HCT116 (cell line): ENCODE results near the gene G6PC3. TPM values are rescaled to one million over a fixed set of nuclear protein-coding genes. Genes with fewer than 3 reads are reported as not detected.

Experiments
- ATAC-seq: fragments of 200-7000 bp; cut with Tn5 transposase; 2 replicates; pipeline ENCODE4 v1.9.1; 2020; ENCODE audit warnings: mild to moderate bottlenecking, moderate library complexity
- BruUV-seq: library from RNA; stranded (reverse); fragments of 400-500 nt; replicated peaks from 2 replicates; lab custom pipeline; 2021; lab: Mats Ljungman, UMichigan
- CTCF ChIA-PET: fragments of 300-600 bp; sonication (Branson Sonifier 250); formaldehyde crosslinking; loops from one replicate; lab custom pipeline; 2021; ENCODE audit warnings: antibody characterized with exemption; lab: Charles Lee
- POLR2A ChIA-PET: fragments of 300-600, 350-600 bp; sonication (Branson Sonifier 250); formaldehyde crosslinking; loops from one replicate; lab custom pipeline; 2021; ENCODE audit warnings: antibody characterized with exemption; lab: Charles Lee
- RAD21 ChIA-PET, 2 experiments: fragments of 300-600 bp; sonication (Branson Sonifier 250); formaldehyde crosslinking; loops; one replicate each; lab custom pipeline; 2023; ENCODE audit warnings: low total read pairs in 2 of 2; ENCODE audit not compliant: uncharacterized antibody in 2 of 2, unreplicated experiment in 2 of 2, low non-redundant PET in 1 of 2; lab: Charles Lee
- DNase-seq: peaks from one replicate; pipeline ENCODE4 v3.0.0-alpha.2; 2010; ENCODE audit warnings: low read depth, low spot score
- H2AFZ ChIP-seq: fragments of 200-600 bp; shearing (Covaris generic), sonication (generic); 2 replicates; pipeline ENCODE4 v1.6.1; 2017; ENCODE audit warnings: low read depth, mixed run types, mixed read lengths, antibody characterized with exemption, low read length; ENCODE audit not compliant: poor library complexity, severe bottlenecking
- H3K27ac ChIP-seq: 2 replicates; pipeline ENCODE4 v1.5.1; 2012; ENCODE audit warnings: low read depth, low read length
- H3K27me3 ChIP-seq: fragments of 200-600 bp; sonication (generic); 2 replicates; pipeline ENCODE4 v1.6.1; 2016; ENCODE audit warnings: mixed run types, low read length, mixed read lengths; ENCODE audit not compliant: insufficient read depth
- H3K36me3 ChIP-seq, 2 experiments: fragments of 200-500 bp in 1 of 2; fragments of 200-600 bp in 1 of 2; sonication (Bioruptor generic) in 1 of 2; sonication (generic) in 1 of 2; 2 replicates each; pipeline versions ENCODE4 v1.5.1 to v1.6.1; 2014 to 2016; ENCODE audit warnings: low read length in 2 of 2, inconsistent platforms in 1 of 2, mixed read lengths in 1 of 2, mixed run types in 1 of 2; ENCODE audit not compliant: insufficient read depth in 2 of 2, control insufficient read depth in 1 of 2
- H3K4me1 ChIP-seq, 2 experiments: fragments of 200-600 bp in 1 of 2; sonication (generic) in 1 of 2; 2 replicates each; pipeline versions ENCODE4 v1.5.1 to v1.6.1; 2012 to 2017; ENCODE audit warnings: low read length in 2 of 2, inconsistent platforms in 1 of 2, mild to moderate bottlenecking in 1 of 2, mixed read lengths in 1 of 2, mixed run types in 1 of 2, moderate library complexity in 1 of 2; ENCODE audit not compliant: insufficient read depth in 2 of 2, control insufficient read depth in 1 of 2
- H3K4me2 ChIP-seq: fragments of 200-600 bp; sonication (generic); 2 replicates; pipeline ENCODE4 v1.6.1; 2017; ENCODE audit warnings: mixed run types, low read length, mixed read lengths
- H3K4me3 ChIP-seq, 2 experiments: fragments of 200-600 bp in 1 of 2; sonication (generic) in 1 of 2; replicated peaks in 1 of 2; 2 replicates each; pipeline ENCODE4 v1.5.1; 2011 to 2016; ENCODE audit warnings: low read length in 2 of 2, control low read depth in 1 of 2, low read depth in 1 of 2, mild to moderate bottlenecking in 1 of 2, mixed read lengths in 1 of 2, mixed run types in 1 of 2
- H3K79me2 ChIP-seq: fragments of 200-600 bp; sonication (generic); 2 replicates; pipeline ENCODE4 v1.6.1; 2017; ENCODE audit warnings: mild to moderate bottlenecking, mixed run types, low read length, moderate library complexity, mixed read lengths; ENCODE audit not compliant: insufficient read depth
- H3K9ac ChIP-seq: fragments of 200-600 bp; sonication (generic); 2 replicates; pipeline ENCODE4 v1.6.1; 2016; ENCODE audit warnings: low read length, mixed read lengths
- H3K9me2 ChIP-seq: fragments of 200-600 bp; sonication (generic), shearing (Covaris generic); 2 replicates; pipeline ENCODE4 v1.6.1; 2017; ENCODE audit warnings: mixed run types, mild to moderate bottlenecking, moderate library complexity; ENCODE audit not compliant: insufficient read depth
- H3K9me3 ChIP-seq, 2 experiments: fragments of 200-500 bp in 1 of 2; fragments of 200-600 bp in 1 of 2; sonication (Bioruptor generic) in 1 of 2; sonication (generic) in 1 of 2; 2 replicates each; pipeline ENCODE4 v1.6.1; 2014 to 2017; ENCODE audit warnings: low read length in 2 of 2, mixed read lengths in 2 of 2, inconsistent platforms in 1 of 2, low read depth in 1 of 2, mild to moderate bottlenecking in 1 of 2, mixed run types in 1 of 2, moderate library complexity in 1 of 2; ENCODE audit not compliant: control insufficient read depth in 1 of 2, insufficient read depth in 1 of 2
- H4K20me1 ChIP-seq: fragments of 200-600 bp; sonication (generic), shearing (Covaris generic); 2 replicates; pipeline ENCODE4 v1.6.1; 2017; ENCODE audit warnings: mixed run types, mild to moderate bottlenecking, moderate library complexity; ENCODE audit not compliant: insufficient read depth
- CBX3 ChIP-seq: IDR thresholded peaks from 2 replicates; pipeline ENCODE4 v1.6.1; 2012; ENCODE audit warnings: low read depth
- CEBPB ChIP-seq: IDR thresholded peaks from 2 replicates; pipeline ENCODE4 v1.6.1; 2012; ENCODE audit warnings: low read depth
- EGR1 ChIP-seq: IDR thresholded peaks from 2 replicates; pipeline ENCODE4 v1.6.1; 2012; ENCODE audit warnings: low read depth
- ELF1 ChIP-seq: IDR thresholded peaks from 2 replicates; pipeline ENCODE4 v1.6.1; 2012; ENCODE audit warnings: low read depth, borderline replicate concordance
- EZH2phosphoT487 ChIP-seq: fragments of 200-600 bp; IDR thresholded peaks from 2 replicates; pipeline ENCODE4 v1.6.1; 2018; ENCODE audit warnings: antibody characterized with exemption, borderline replicate concordance
- JUND ChIP-seq: IDR thresholded peaks from 2 replicates; pipeline ENCODE4 v1.6.1; 2012
- MAX ChIP-seq: IDR thresholded peaks from 2 replicates; pipeline ENCODE4 v1.6.1; 2012
- POLR2A ChIP-seq: IDR thresholded peaks from 2 replicates; pipeline ENCODE4 v1.7.0; 2011; ENCODE audit warnings: borderline replicate concordance; ENCODE audit not compliant: insufficient read depth, insufficient read length; ENCODE audit errors: extremely low read depth
- POLR2AphosphoS5 ChIP-seq: IDR thresholded peaks from 2 replicates; pipeline ENCODE4 v1.6.1; 2011; ENCODE audit warnings: mild to moderate bottlenecking, low read depth, low read length, moderate library complexity
- RAD21 ChIP-seq: IDR thresholded peaks from 2 replicates; pipeline ENCODE4 v1.6.1; 2012; ENCODE audit warnings: low read depth, mild to moderate bottlenecking
- REST ChIP-seq: IDR thresholded peaks from 2 replicates; pipeline ENCODE4 v1.6.1; 2012; ENCODE audit warnings: low read depth
- SP1 ChIP-seq: IDR thresholded peaks from 2 replicates; pipeline ENCODE4 v1.6.1; 2012; ENCODE audit warnings: low read depth
- SRF ChIP-seq: IDR thresholded peaks from 2 replicates; pipeline ENCODE4 v1.6.1; 2012; ENCODE audit warnings: low read depth
- YY1 ChIP-seq: IDR thresholded peaks from 2 replicates; pipeline ENCODE4 v1.6.1; 2011; ENCODE audit warnings: low read length, low read depth, moderate library complexity, mild to moderate bottlenecking; ENCODE audit not compliant: insufficient replicate concordance; ENCODE audit errors: extremely low read depth
- ZBTB33 ChIP-seq: IDR thresholded peaks from 2 replicates; pipeline ENCODE4 v1.6.1; 2011; ENCODE audit warnings: mild to moderate bottlenecking, low read length, moderate library complexity; ENCODE audit not compliant: insufficient replicate concordance; ENCODE audit errors: extremely low read depth
- ZFX ChIP-seq: fragments of 450-650 bp; IDR thresholded peaks from 2 replicates; pipeline ENCODE4 v1.6.1; 2017
- ZNF274 ChIP-seq: fragments of 200-500 bp; sonication (Bioruptor generic); IDR thresholded peaks from 2 replicates; pipeline ENCODE4 v1.6.1; 2014; ENCODE audit warnings: mild to moderate bottlenecking, low read depth, low read length, inconsistent platforms
- intact Hi-C: fragments of 100-400 bp; cut with micrococcal nuclease; formaldehyde crosslinking; loops from 2 replicates; pipeline ENCODE4 v1.10.0; 2022
- total RNA-seq: library from RNA; stranded (reverse); gene quantifications from one replicate; pipeline ENCODE4 v1.2.1, GENCODE V29; 2021; ENCODE audit not compliant: unreplicated experiment
- TF ChIP-seq, protein P1 (sequence below), 3 experiments: fragments of 200-600 bp in 1 of 3; sonication (generic) in 1 of 3; IDR thresholded peaks in 2 of 3; conservative IDR thresholded peaks in 1 of 3; 2 replicates each; pipeline ENCODE4 v1.5.1; 2012 to 2017; ENCODE audit warnings: low read depth in 2 of 3, low read length in 2 of 3, antibody characterized with exemption in 1 of 3, borderline replicate concordance in 1 of 3, control low read depth in 1 of 3, mild to moderate bottlenecking in 1 of 3, mixed read lengths in 1 of 3, mixed run types in 1 of 3, moderate library complexity in 1 of 3; ENCODE audit not compliant: insufficient read depth in 1 of 3
- TF ChIP-seq, protein P2 (sequence below): IDR thresholded peaks from 2 replicates; pipeline ENCODE4 v1.6.1; 2012

Gene G6PC3
- total RNA-seq, 1 experiment from 2014 or later: 50.6 TPM

DNA sequence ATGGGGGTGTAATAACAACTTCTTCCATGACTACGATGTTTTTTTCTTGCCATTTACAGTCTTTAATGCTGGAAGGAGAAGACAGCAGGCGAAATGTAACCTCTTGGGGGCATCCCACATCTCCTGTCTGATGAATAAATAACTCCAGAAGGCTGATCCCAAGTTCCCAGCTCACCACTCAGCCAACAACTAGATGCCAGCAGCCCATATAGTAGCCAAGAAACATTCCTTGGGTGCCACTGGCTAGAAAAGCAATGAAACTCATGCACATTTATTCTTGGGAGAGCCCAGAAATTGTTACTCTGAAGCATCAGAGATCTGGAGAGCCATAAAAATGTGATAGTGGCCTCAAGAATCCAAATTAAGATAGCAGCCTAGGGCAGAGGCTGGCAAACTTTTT, 33.1 kb upstream of the G6PC3 start:
- CTCF ChIA-PET: no interaction called here
- POLR2A ChIA-PET: no interaction called here

More for the DNA sequence above, 33.1 kb upstream of the G6PC3 start:
- no peak for DNase-seq
- Histone ChIP-seq H3K9ac (no peak overlapping the region), H4K20me1 (peaks cover 16% of the 10 kb centered on the region; the same call in 1 of the 2 replicates), H3K79me2 (peaks cover 56% of the 10 kb centered on the region), H2AFZ (no peak overlapping the region), H3K4me3 (no peak overlapping the region), H3K4me1 (no peaks in the 10 kb centered on the region), H3K27ac (no peak overlapping the region), H3K9me2 (no peaks in the 10 kb centered on the region), H3K9me3 (no peaks in the 10 kb centered on the region), H3K4me2 (no peak overlapping the region), H3K36me3 (peaks cover 39 to 48% of the 10 kb centered on the region in 2 experiments; a peak in 3 of 4 replicates), H3K27me3 (no peaks in the 10 kb centered on the region)
- intact Hi-C loops: no loop called here
- TF ChIP-seq, protein P1, sequence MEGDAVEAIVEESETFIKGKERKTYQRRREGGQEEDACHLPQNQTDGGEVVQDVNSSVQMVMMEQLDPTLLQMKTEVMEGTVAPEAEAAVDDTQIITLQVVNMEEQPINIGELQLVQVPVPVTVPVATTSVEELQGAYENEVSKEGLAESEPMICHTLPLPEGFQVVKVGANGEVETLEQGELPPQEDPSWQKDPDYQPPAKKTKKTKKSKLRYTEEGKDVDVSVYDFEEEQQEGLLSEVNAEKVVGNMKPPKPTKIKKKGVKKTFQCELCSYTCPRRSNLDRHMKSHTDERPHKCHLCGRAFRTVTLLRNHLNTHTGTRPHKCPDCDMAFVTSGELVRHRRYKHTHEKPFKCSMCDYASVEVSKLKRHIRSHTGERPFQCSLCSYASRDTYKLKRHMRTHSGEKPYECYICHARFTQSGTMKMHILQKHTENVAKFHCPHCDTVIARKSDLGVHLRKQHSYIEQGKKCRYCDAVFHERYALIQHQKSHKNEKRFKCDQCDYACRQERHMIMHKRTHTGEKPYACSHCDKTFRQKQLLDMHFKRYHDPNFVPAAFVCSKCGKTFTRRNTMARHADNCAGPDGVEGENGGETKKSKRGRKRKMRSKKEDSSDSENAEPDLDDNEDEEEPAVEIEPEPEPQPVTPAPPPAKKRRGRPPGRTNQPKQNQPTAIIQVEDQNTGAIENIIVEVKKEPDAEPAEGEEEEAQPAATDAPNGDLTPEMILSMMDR (IDR thresholded peaks at IDR 0.05 in 2 of 3, conservative IDR thresholded peaks at IDR 0.05 in 1 of 3; ENCODE audit: borderline replicate concordance in 1 of 3, insufficient read depth in 1 of 3, low read depth in 2 of 3, low read length in 2 of 3): no peak
- TF ChIP-seq ZNF274 (no peak), YY1 (no peak), REST (no peak), SP1 (no peak), ZBTB33 (no peak), RAD21 (no peak), POLR2AphosphoS5 (no peak), JUND (no peak), CBX3 (no peak), ZFX (no peak), POLR2A (no peak), EZH2phosphoT487 (no peak), MAX (no peak), CEBPB (no peak), SRF (no peak), ELF1 (no peak), EGR1 (no peak)
- TF ChIP-seq, protein P2, sequence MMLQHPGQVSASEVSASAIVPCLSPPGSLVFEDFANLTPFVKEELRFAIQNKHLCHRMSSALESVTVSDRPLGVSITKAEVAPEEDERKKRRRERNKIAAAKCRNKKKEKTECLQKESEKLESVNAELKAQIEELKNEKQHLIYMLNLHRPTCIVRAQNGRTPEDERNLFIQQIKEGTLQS: no peak
- no TSS peak for BruUV-seq
- RAD21 ChIA-PET: no interaction called here
- ATAC-seq: no peak
